ENCODE data around the gene GPR108. TPM values are rescaled to one million over a fixed set of nuclear protein-coding genes. Genes with fewer than 3 reads are reported as not detected.

GPR108 gene
- total and polyA plus RNA-seq, 7 experiments from 2014 or later = 36.1 to 96.5 (median 66.1) TPM

GRCh38 chr19:6707011-6707657 is 30.2 kb downstream of the GPR108 start:
- no peak overlapping the region for H3K4me3 Mint-ChIP-seq
- no peak overlapping the region for H3K27ac Mint-ChIP-seq
- intact Hi-C loops (cut with micrococcal nuclease) = no loop called here
- POLR2A ChIA-PET = no interaction called here
- peaks cover 20 to 42% (median 38%) of the 10 kb centered on the region in 5 donors for H3K27me3 Mint-ChIP-seq
- CTCF ChIA-PET = no interaction called here
- peaks cover 0 to 4% (median 0%) of the 10 kb centered on the region in 11 donors for H3K9me3 Mint-ChIP-seq
- H3K4me1 ChIP-seq (ENCODE audit: control insufficient read depth in 2 of 2, insufficient read depth in 2 of 2, low read length in 2 of 2) = no peaks in the 10 kb centered on the region
- H3K27me3 ChIP-seq (ENCODE audit: control insufficient read depth in 2 of 2, insufficient read depth in 2 of 2, low read length in 2 of 2) = peaks cover 0 to 5% of the 10 kb centered on the region in 2 donors
- no peak for DNase-seq
- H3K9me3 ChIP-seq (ENCODE audit: control insufficient read depth in 2 of 3, low read length in 3 of 3) = no peaks in the 10 kb centered on the region
- H3K4me3 ChIP-seq (ENCODE audit: low read length) = no peak overlapping the region
- no peaks in the 10 kb centered on the region for H3K36me3 ChIP-seq (ENCODE audit: control insufficient read depth in 2 of 3, insufficient read depth in 3 of 3, low read length in 3 of 3)
- H3K4me1 Mint-ChIP-seq = peaks cover 0 to 19% (median 9%) of the 10 kb centered on the region in 7 donors
- H3K36me3 Mint-ChIP-seq = no peaks in the 10 kb centered on the region
- no peak overlapping the region for H3K27ac ChIP-seq (ENCODE audit: low read depth, low read length)
- ATAC-seq = no peak

GRCh38 chr19:6706633-6706958 is 30.8 kb downstream of the GPR108 start:
- H3K4me1 ChIP-seq (ENCODE audit: control insufficient read depth in 2 of 2, insufficient read depth in 2 of 2, low read length in 2 of 2) = no peaks in the 10 kb centered on the region
- ChIA-PET CTCF (no interaction called here), POLR2A (interaction anchor here (0.6 kb wide), 1 partner anchor 142 kb away, joined by 3 read pairs; no protein-coding TSS in a partner anchor)
- H3K27me3 Mint-ChIP-seq = peaks cover 20 to 42% (median 35%) of the 10 kb centered on the region in 5 donors
- ATAC-seq (no peak), DNase-seq (no peak)
- H3K27ac ChIP-seq (ENCODE audit: low read depth, low read length) = no peak overlapping the region
- peaks cover 0 to 19% (median 9%) of the 10 kb centered on the region in 7 donors for H3K4me1 Mint-ChIP-seq
- H3K9me3 Mint-ChIP-seq = peaks cover 0 to 4% (median 0%) of the 10 kb centered on the region in 11 donors
- H3K27me3 ChIP-seq (ENCODE audit: control insufficient read depth in 2 of 2, insufficient read depth in 2 of 2, low read length in 2 of 2) = peaks cover 0 to 5% of the 10 kb centered on the region in 2 donors
- H3K36me3 Mint-ChIP-seq = no peaks in the 10 kb centered on the region
- no peaks in the 10 kb centered on the region for H3K36me3 ChIP-seq (ENCODE audit: control insufficient read depth in 2 of 3, insufficient read depth in 3 of 3, low read length in 3 of 3)
- no peak overlapping the region for H3K27ac Mint-ChIP-seq
- H3K4me3 Mint-ChIP-seq = no peak overlapping the region
- no peaks in the 10 kb centered on the region for H3K9me3 ChIP-seq (ENCODE audit: control insufficient read depth in 2 of 3, low read length in 3 of 3)
- intact Hi-C loops (cut with micrococcal nuclease) = no loop called here
- H3K4me3 ChIP-seq (ENCODE audit: low read length) = no peak overlapping the region

GRCh38 chr19:6705931-6706632 is 31.3 kb downstream of the GPR108 start:
- Histone ChIP-seq H3K4me1 (ENCODE audit: control insufficient read depth in 2 of 2, insufficient read depth in 2 of 2, low read length in 2 of 2) (no peaks in the 10 kb centered on the region), H3K27me3 (ENCODE audit: control insufficient read depth in 2 of 2, insufficient read depth in 2 of 2, low read length in 2 of 2) (peaks cover 0 to 5% of the 10 kb centered on the region in 2 donors), H3K27ac (ENCODE audit: low read depth, low read length) (no peak overlapping the region), H3K36me3 (ENCODE audit: control insufficient read depth in 2 of 3, insufficient read depth in 3 of 3, low read length in 3 of 3) (no peaks in the 10 kb centered on the region), H3K4me3 (ENCODE audit: low read length) (no peak overlapping the region), H3K9me3 (ENCODE audit: control insufficient read depth in 2 of 3, low read length in 3 of 3) (no peaks in the 10 kb centered on the region)
- intact Hi-C loops (cut with micrococcal nuclease) = no loop called here
- peaks cover 20 to 37% (median 30%) of the 10 kb centered on the region in 5 donors for H3K27me3 Mint-ChIP-seq
- peaks cover 0 to 4% (median 0%) of the 10 kb centered on the region in 11 donors for H3K9me3 Mint-ChIP-seq
- ChIA-PET CTCF (no interaction called here), POLR2A (interaction anchor here (0.6 kb wide), 1 partner anchor 143 kb away, joined by 3 read pairs; no protein-coding TSS in a partner anchor)
- ATAC-seq = no peak
- H3K27ac Mint-ChIP-seq = no peak overlapping the region
- no peak overlapping the region for H3K4me3 Mint-ChIP-seq
- no peaks in the 10 kb centered on the region for H3K36me3 Mint-ChIP-seq
- no peak for DNase-seq
- peaks cover 0 to 19% (median 9%) of the 10 kb centered on the region in 7 donors for H3K4me1 Mint-ChIP-seq

GRCh38 chr19:6700586-6701316 is 36.6 kb downstream of the GPR108 start:
- H3K4me1 Mint-ChIP-seq = peaks cover 0 to 6% (median 0%) of the 10 kb centered on the region in 7 donors
- H3K27me3 Mint-ChIP-seq = no peaks in the 10 kb centered on the region
- Histone ChIP-seq H3K27ac (ENCODE audit: low read depth, low read length) (no peak overlapping the region), H3K27me3 (ENCODE audit: control insufficient read depth in 2 of 2, insufficient read depth in 2 of 2, low read length in 2 of 2) (no peaks in the 10 kb centered on the region), H3K4me1 (ENCODE audit: control insufficient read depth in 2 of 2, insufficient read depth in 2 of 2, low read length in 2 of 2) (no peaks in the 10 kb centered on the region), H3K36me3 (ENCODE audit: control insufficient read depth in 2 of 3, insufficient read depth in 3 of 3, low read length in 3 of 3) (no peaks in the 10 kb centered on the region), H3K4me3 (ENCODE audit: low read length) (no peak overlapping the region), H3K9me3 (ENCODE audit: control insufficient read depth in 2 of 3, low read length in 3 of 3) (no peaks in the 10 kb centered on the region)
- no peak overlapping the region for H3K27ac Mint-ChIP-seq
- POLR2A ChIA-PET = no interaction called here
- CTCF ChIA-PET = no interaction called here
- H3K36me3 Mint-ChIP-seq = no peaks in the 10 kb centered on the region
- H3K9me3 Mint-ChIP-seq = no peaks in the 10 kb centered on the region
- no peak overlapping the region for H3K4me3 Mint-ChIP-seq
- no peak for DNase-seq
- intact Hi-C loops (cut with micrococcal nuclease) = no loop called here
- ATAC-seq = no peak

GRCh38 chr19:6699935-6700334 is 37.4 kb downstream of the GPR108 start:
- no peaks in the 10 kb centered on the region for H3K27me3 Mint-ChIP-seq
- ChIA-PET CTCF (no interaction called here), POLR2A (no interaction called here)
- no peak for ATAC-seq
- no peaks in the 10 kb centered on the region for H3K27me3 ChIP-seq (ENCODE audit: control insufficient read depth in 2 of 2, insufficient read depth in 2 of 2, low read length in 2 of 2)
- H3K36me3 ChIP-seq (ENCODE audit: control insufficient read depth in 2 of 3, insufficient read depth in 3 of 3, low read length in 3 of 3) = no peaks in the 10 kb centered on the region
- no peaks in the 10 kb centered on the region for H3K9me3 ChIP-seq (ENCODE audit: control insufficient read depth in 2 of 3, low read length in 3 of 3)
- no peak for DNase-seq
- H3K4me1 Mint-ChIP-seq = peaks cover 0 to 6% (median 0%) of the 10 kb centered on the region in 7 donors
- intact Hi-C loops (cut with micrococcal nuclease) = no loop called here
- no peak overlapping the region for H3K27ac ChIP-seq (ENCODE audit: low read depth, low read length)
- no peaks in the 10 kb centered on the region for H3K36me3 Mint-ChIP-seq
- H3K9me3 Mint-ChIP-seq = no peaks in the 10 kb centered on the region
- H3K4me3 Mint-ChIP-seq = no peak overlapping the region
- H3K27ac Mint-ChIP-seq = no peak overlapping the region
- no peak overlapping the region for H3K4me3 ChIP-seq (ENCODE audit: low read length)
- no peaks in the 10 kb centered on the region for H3K4me1 ChIP-seq (ENCODE audit: control insufficient read depth in 2 of 2, insufficient read depth in 2 of 2, low read length in 2 of 2)

GRCh38 chr19:6697291-6697690 is 40.1 kb downstream of the GPR108 start:
- Histone ChIP-seq H3K9me3 (ENCODE audit: control insufficient read depth in 2 of 3, low read length in 3 of 3) (no peaks in the 10 kb centered on the region), H3K27me3 (ENCODE audit: control insufficient read depth in 2 of 2, insufficient read depth in 2 of 2, low read length in 2 of 2) (no peaks in the 10 kb centered on the region), H3K27ac (ENCODE audit: low read depth, low read length) (no peak overlapping the region), H3K4me1 (ENCODE audit: control insufficient read depth in 2 of 2, insufficient read depth in 2 of 2, low read length in 2 of 2) (no peaks in the 10 kb centered on the region), H3K4me3 (ENCODE audit: low read length) (no peak overlapping the region), H3K36me3 (ENCODE audit: control insufficient read depth in 2 of 3, insufficient read depth in 3 of 3, low read length in 3 of 3) (no peaks in the 10 kb centered on the region)
- no peak for DNase-seq
- Mint-ChIP-seq H3K36me3 (no peaks in the 10 kb centered on the region), H3K27me3 (peaks cover 0 to under 1% (median 0%) of the 10 kb centered on the region in 5 donors), H3K27ac (no peak overlapping the region), H3K9me3 (no peaks in the 10 kb centered on the region), H3K4me1 (peaks cover 0 to 6% (median 0%) of the 10 kb centered on the region in 7 donors), H3K4me3 (no peak overlapping the region)
- intact Hi-C loops (cut with micrococcal nuclease) = no loop called here
- ATAC-seq = no peak
- POLR2A ChIA-PET = interaction anchor here (0.6 kb wide), 1 partner anchor 40 kb away, joined by 3 read pairs; the partner anchor contains the start of gene GPR108
- CTCF ChIA-PET = no interaction called here
